Stimulated activated CD8-positive, alpha-beta memory T cell treated with anti-CD3 and anti-CD28 coated beads, Interleukin-4, amount 100 ng/mL, for 24 hours (primary cell): ENCODE data around the gene TMTC4.
A peak's percentile ranks its signal among the peaks of the same experiment; 100 is the strongest.
"Not testable (repeated sequence)": the region's sequence is repeated elsewhere in the genome, so short reads cannot be mapped to it uniquely, and the experiment has no call there.

Experiments used
- DNase-seq: peaks from one replicate; pipeline ENCODE4 v3.0.0-alpha.2; 2020; ENCODE audit warnings: low read depth

The TMTC4 gene

DNA sequence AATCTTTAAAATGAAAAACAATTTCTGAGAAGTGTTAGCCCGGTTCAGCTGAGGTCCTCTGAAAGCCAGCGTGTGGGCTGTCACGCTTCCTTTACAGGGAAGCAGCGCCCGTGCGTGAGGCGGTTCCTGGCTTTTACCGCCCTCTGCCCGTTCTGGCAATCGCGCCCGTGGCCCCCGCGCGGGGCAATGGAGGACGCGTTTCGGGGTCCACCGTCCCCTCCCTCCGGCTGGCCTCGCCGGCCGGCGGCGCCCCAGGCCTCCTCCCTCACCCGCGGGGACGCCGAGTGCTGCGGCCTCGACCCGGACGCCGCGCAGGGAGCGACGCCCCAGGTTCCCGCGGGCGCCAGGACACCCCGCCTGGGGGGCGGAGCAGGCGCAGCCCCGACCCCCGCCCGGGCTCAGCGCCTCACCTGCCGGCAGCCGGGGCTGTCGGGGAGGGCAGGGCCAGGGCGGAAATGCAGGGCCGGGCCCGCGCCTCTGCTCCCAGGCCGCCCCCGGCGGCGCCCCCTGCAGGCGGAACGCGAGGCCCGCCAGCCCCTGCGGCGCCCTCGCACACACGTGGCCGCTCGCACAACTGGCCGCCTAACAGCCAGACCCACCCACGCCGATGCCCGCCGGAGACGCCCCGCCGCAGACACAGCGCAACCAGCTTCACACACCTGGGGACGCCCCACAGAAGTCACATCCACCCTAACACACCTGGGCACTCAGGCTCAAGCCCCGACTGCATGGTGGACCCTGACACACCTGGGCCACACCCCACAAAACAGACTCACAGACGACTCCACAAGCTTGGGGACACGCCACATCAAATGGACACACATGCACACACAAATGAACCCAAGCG is 86.0 kb downstream of the TMTC4 start, which contains the start of gene GGACT:
Gene GGACT, minus strand, starts transcription at position 459 of the 847 bp plus-strand sequence. CDS start 56,198 bp downstream, outside the sequence.
- peak; percentile 75 for DNase-seq

DNA sequence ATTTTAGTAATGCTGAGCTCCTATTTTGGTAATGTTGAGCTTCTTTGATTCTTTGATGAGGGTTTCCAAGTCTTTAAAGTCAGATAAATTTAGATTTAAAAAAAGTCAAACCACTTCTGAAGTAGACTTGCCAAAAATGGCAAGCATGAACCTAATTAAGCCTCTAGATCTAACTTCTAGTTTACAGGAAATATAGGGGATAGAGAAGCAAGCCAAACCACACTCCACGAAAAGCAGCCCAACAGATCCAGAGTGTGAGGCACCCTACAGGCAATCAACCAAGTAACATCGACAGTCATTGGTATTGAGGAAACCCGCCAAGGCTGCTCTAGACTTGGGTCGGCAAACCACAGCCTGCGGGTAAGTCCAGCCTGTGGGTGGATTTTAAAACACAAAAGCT is 89.7 kb downstream of the TMTC4 start:
- no peak for DNase-seq

DNA sequence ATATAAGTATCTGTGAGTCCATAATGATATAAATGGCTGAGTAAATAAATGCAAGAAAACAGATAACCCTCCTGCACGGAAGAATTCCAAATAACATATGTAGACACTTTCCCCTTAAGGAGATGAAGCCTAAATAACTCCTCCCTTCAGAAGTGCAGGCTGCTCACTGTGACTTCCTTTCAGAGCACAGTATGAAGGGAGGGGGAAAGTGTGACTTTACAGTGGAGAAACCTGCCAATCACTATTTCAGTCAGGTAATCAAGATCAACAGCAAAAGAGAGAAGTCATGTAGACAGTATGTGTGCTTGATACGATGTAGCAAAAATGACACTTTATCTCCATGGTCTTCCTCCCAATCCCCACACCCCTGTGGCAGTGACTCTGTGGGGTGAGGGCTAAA is 93.1 kb downstream of the TMTC4 start:
- no peak for DNase-seq

GRCh38 chr13:100581030-100581429 is 93.6 kb downstream of the TMTC4 start:
- DNase-seq, result no peak

GRCh38 chr13:100580045-100580444 is 94.5 kb downstream of the TMTC4 start:
- no peak for DNase-seq

- DNase-seq, result not testable (repeated sequence)
These were observed 97.4 kb downstream of the TMTC4 start for GRCh38 chr13:100577239-100577638.

DNA sequence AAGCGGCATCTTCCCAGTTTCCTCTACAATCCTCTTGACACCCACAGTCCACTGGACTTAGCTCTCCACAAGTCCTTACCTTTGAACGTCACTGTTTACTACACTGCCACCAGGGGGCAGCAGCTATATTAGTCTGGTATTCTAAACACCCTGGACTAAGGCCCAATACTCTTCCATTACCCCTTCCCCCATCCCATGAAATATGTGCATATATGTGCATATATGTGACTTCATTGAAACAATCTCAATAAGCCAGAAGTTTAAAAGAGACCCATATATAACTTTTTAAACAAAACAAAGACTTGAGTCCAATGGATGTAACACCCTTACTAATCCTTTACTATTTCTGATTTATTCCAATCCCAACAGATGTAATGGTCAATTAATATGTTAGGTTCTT is 101.5 kb downstream of the TMTC4 start:
- peak; percentile 58 for DNase-seq

DNA sequence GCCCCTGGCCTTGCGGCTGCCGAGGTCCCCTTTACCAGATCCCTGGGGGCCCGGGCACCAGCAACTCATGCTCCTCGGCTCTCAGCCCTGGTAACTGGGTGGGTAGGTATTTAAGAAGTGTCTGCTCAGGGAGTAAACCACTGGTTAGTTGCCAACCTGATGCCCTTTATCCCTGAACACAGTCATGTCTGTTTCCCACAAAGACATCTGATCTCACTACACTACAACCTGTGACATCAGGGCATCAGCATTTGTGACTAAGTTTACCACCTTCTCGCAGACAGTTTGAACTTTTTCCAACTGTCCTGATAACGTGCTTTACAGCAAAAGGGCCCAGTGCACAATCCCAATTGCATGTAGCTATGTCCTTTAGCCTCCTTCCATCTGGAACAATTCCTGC is 108.1 kb downstream of the TMTC4 start:
- no peak for DNase-seq

- no peak for DNase-seq
These were observed 109.3 kb downstream of the TMTC4 start for GRCh38 chr13:100565286-100565685.

GRCh38 chr13:100564444-100565223 is 110.0 kb downstream of the TMTC4 start:
- DNase-seq, result no peak

DNA sequence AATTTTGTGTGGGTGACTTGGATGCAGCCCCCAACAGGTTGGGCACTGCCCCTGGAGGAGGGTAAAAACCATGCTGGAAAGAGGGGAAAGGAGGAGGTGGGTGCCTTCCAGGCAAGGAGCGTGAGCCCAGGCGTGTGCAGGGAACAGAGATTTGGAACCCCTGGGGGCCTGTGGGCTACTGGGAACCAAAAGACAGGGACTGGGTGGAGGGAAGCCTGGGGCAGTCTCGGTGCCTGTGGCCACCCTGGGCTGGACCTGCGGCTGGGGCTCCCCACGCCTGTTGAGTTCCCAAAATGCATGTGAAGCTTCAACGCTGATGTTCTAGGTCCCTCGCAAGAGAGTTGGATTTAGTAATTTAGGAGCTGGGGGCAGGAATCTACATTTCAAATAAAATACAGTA is 110.8 kb downstream of the TMTC4 start:
- DNase-seq, result no peak

GRCh38 chr13:100561599-100562204 is 112.9 kb downstream of the TMTC4 start:
- DNase-seq, result no peak

- DNase-seq, result no peak
These were observed 113.5 kb downstream of the TMTC4 start for GRCh38 chr13:100561158-100561499.

DNA sequence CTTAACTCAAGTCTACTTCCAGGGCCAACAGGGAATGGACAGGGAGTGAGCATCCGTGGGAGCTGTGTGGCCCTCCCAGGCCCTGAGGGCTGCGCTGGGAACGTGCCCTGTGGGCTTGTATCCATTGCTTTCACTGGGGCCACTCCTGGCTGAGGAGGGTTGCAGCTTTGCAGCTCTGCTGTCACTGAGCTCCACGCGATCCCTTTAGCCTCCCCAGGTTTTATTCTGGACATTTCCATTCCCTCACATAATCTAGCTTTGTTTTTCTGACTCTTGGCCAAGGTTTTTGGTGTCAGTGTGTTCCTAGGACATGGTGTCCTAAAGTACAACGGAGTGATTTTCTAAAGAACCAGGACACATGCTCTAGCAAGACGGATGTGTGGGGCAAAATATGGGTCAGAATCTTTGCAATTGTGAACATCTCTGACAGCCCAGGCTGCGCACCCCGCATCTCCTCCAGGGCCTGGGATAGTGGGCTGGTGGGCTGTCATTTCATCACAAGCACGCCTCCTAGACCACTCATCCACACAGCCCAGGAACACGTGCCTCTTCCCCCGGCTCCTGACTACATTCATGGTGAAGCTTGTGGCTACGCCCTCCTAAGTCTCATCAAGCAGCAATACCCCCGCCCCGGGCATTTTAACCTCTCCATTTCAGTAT is 114.0 kb downstream of the TMTC4 start:
- no peak for DNase-seq

GRCh38 chr13:100559886-100560285 is 114.7 kb downstream of the TMTC4 start:
- no peak for DNase-seq
